ENCODE measurements around the gene ZNF385B.

GRCh38 chr2:179751163-179751809 is 110.1 kb downstream of the ZNF385B start:
- no peak for TF ChIP-seq PRDM10 (tag by site-specific recombination; IDR thresholded peaks at IDR 0.05)
- TF ChIP-seq AEBP2 (tag by site-specific recombination; IDR thresholded peaks at IDR 0.05; ENCODE audit: borderline replicate concordance) = no peak
- TF ChIP-seq ZNF747 (tag by site-specific recombination; IDR thresholded peaks at IDR 0.05) = no peak
- no peak for TF ChIP-seq ZNF416 (tag by site-specific recombination; IDR thresholded peaks at IDR 0.05)
- TF ChIP-seq CTCF (tag by site-specific recombination; IDR thresholded peaks at IDR 0.05) = no peak; the same call in 1 of the 2 replicates
- no peak for TF ChIP-seq ZNF629 (tag by site-specific recombination; IDR thresholded peaks at IDR 0.05)
- no peak for TF ChIP-seq BCL11A (tag by site-specific recombination; IDR thresholded peaks at IDR 0.05; ENCODE audit: low read depth)
- TF ChIP-seq OSR2 (tag by site-specific recombination; IDR thresholded peaks at IDR 0.05) = no peak
